ENCODE measurements around the gene PAX8.

- TF ChIP-seq POLR2AphosphoS5 (IDR thresholded peaks at IDR 0.05; ENCODE audit: low read depth) (no peak), CTCF (IDR thresholded peaks at IDR 0.05; ENCODE audit: insufficient read depth, low read length) (no peak)
Measured at GRCh38 chr2:113232740-113233139, 46.0 kb downstream of the PAX8 start.
